ENCODE measurements around the gene SPOP.
"Not testable (repeated sequence)": the region's sequence is repeated elsewhere in the genome, so short reads cannot be mapped to it uniquely, and the experiment has no call there.

The SPOP gene

DNA sequence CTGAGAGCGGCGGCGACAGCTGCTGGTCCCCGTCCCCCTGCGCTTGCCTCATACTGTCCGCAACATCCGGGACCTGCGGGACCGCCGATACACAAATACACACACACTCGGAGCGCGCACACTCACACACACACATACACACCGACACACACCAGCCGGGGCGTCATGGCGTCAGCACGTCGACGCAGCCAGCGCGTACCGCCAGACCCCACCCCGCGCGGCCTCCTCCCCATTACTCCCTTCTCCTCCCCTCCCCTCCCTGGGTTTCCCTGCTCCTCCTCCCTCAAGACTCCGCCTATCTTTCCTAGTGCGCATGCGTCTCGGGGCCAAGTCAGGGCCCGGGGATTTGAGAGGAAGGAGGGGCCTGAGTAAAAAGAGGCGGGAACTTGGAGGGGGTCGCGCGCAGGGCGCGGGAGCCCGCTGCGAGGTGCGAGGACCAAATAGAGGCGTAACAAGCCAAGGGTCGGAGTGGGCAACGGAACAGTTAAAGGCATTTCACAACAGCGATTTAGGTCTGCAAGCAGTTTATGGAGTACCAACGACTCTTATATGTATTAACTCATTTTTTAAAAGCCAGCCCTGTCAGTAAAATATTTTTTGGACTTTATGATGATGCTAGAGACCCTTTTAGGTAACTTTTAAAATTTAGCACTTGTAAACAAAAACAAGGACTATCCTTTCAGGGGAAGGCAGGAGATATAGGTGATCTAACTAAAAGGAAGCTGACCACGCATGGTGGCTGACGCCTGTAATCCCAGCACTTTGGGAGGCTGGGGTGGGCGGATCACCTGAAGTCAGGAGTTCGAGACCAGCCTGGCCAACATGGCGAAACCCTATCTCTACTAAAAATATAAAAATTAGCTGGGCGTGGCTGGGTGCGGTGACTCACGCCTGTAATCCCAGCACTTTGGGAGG lies at the start of gene SPOP:
Gene SPOP, minus strand, starts transcription at position 165 of the 915 bp plus-strand sequence. CDS start 55,287 bp downstream, outside the sequence.
- TF ChIP-seq CTCF (conservative IDR thresholded peaks at IDR 0.05): no peak
- peak within 1 kb of the TSS; percentile 97 for H3K27ac ChIP-seq

- no peak for TF ChIP-seq CTCF (conservative IDR thresholded peaks at IDR 0.05)
- H3K27ac ChIP-seq: no peak overlapping the region
These were observed 49.5 kb upstream of the SPOP start for GRCh38 chr17:49727380-49727779.

GRCh38 chr17:49725452-49726130 lies 47.7 kb upstream of the SPOP start:
- TF ChIP-seq CTCF (conservative IDR thresholded peaks at IDR 0.05): no peak
- H3K27ac ChIP-seq: no peak overlapping the region

DNA sequence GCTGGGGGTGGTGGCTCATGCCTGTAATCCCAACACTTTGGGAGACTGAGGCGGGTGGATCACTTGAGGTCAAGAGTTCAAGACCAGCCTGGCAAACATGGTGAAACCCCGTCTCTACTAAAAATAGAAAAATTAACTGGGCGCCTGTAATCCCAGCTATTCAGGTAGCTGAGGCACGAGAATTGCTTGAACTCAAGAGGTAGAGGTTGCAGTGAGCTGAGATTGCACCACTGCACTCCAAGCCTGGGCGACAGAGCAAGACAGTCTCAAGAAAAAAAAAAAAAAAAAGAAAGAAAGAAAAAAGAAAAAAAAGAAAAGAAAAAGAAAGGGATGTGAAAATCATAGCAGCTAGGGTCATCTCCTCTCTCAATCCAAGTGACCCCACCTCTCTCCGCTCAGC lies 46.7 kb upstream of the SPOP start:
- H3K27ac ChIP-seq: not testable (repeated sequence)

DNA sequence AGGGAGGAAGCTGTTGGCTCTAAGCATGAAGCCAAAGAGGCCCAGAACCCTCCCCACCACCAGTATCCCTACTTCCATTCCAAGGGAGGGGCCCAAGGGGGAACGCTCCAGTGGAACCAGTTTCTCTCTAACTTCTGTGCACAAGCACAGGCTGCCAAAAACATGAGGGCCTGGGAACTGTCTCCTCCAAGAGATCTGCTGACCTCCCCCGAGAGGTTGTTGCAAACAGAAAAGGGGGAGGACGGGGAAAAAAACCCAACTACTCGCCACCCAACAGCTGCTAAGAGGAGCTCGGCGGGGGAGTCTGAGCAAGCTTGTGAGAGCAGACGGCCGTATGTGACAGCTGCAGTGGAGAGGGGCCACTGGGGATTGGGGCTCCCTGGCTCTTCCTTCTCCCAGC lies 45.5 kb upstream of the SPOP start:
- TF ChIP-seq CTCF (conservative IDR thresholded peaks at IDR 0.05): no peak

DNA sequence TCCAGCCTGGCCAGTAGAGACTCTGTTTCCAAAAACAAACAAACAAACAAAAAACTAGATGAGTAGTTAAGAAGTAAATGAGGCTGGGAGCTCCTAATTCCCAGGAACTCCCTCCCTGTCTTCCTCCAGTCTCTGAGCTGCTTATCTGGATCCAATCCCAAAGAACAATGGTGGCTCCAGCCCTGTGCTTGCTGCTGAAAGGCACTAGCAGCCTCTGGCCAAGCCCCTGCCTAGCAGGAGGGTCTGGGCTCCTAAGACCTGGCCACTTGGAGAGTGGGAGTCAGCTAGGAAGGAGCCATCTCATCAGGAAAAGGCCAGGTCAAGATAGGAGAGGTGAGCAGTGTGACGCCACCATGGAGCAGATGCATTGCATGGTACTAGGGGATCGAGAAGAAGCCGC lies 44.2 kb upstream of the SPOP start:
- H3K27ac ChIP-seq: no peak overlapping the region
- no peak for TF ChIP-seq CTCF (conservative IDR thresholded peaks at IDR 0.05)

More for the DNA sequence above, 45.5 kb upstream of the SPOP start:
- no peak overlapping the region for H3K27ac ChIP-seq

DNA sequence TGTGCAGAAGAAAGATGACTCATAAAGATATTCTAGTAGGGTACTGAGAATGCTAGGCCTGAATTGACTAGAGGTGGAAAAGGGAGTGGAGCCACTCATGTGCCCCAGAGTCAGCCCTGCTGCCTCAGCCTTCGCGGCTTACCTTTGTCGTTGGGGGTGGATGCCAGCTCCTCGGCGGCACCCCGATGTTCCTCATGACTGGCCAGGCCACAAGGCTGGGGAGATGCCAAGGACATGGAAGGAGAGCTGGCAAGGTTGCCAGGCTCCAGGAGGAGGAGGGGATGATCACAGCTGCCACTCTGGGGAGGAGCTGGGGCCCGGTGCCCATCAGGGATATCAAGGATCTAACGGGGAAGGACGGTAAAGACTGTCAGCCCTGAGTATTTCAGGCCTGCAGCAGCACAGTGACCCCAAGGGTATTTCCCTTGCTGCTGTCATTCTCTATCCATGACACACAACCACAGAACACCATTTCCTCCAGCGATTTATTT lies 39.5 kb upstream of the SPOP start:
- no peak for TF ChIP-seq CTCF (conservative IDR thresholded peaks at IDR 0.05)

More for the DNA sequence above, 39.5 kb upstream of the SPOP start:
- no peak overlapping the region for H3K27ac ChIP-seq

Data from VCaP (cell line).